22Rv1 (cell line): ENCODE measurements around the gene SORBS1.

Source experiments
- H3K27ac ChIP-seq: fragments of 450-650 bp; 2 replicates; pipeline ENCODE4 v1.5.1; 2017
- ZFX ChIP-seq: fragments of 450-650 bp; IDR thresholded peaks from 2 replicates; pipeline ENCODE4 v1.6.1; 2017; ENCODE audit warnings: antibody characterized with exemption, borderline replicate concordance
- TF ChIP-seq, protein P1 (sequence below): fragments of 450-650 bp; IDR thresholded peaks from 2 replicates; pipeline ENCODE4 v1.5.1; 2017; ENCODE audit warnings: mild to moderate bottlenecking

Gene SORBS1

DNA sequence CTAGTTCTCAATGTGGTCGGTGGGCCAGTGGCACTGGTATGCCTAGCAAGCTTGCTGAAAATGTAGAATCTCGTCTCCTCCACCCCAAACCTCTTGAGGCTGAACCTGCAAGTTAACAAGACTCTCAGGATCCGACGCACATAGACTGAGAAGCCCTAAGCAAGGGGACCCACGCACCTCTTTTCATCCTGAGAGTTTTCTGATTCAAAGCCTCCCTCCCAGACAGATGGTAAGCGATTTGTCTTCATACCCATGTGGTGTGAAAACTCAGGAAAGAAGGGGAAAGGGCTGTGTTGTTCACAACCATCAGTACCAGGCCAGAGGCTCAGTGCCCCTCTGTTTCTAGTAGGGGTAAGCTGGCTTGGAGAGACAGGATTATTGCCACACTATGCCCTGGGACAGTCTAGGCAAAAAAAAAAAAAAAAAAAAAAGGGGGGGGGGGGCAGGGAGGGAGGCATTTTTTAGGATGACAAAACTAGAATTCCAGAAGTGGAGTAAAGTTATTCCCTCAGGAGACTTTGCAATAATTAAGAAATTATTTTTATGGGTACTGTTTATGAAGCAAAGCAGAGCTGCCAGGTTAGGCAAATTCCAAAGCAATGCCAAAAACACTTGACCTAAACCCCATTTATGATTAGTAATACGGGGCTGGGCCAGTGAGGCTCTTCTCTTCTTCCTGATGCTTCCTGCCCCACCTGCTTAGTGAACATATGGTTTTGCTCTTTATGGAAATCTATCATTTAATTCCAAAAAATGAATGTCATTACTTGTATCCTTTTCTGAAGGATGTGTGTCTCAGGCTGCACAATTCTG lies 152.8 kb downstream of the SORBS1 start:
- TF ChIP-seq, protein P1, sequence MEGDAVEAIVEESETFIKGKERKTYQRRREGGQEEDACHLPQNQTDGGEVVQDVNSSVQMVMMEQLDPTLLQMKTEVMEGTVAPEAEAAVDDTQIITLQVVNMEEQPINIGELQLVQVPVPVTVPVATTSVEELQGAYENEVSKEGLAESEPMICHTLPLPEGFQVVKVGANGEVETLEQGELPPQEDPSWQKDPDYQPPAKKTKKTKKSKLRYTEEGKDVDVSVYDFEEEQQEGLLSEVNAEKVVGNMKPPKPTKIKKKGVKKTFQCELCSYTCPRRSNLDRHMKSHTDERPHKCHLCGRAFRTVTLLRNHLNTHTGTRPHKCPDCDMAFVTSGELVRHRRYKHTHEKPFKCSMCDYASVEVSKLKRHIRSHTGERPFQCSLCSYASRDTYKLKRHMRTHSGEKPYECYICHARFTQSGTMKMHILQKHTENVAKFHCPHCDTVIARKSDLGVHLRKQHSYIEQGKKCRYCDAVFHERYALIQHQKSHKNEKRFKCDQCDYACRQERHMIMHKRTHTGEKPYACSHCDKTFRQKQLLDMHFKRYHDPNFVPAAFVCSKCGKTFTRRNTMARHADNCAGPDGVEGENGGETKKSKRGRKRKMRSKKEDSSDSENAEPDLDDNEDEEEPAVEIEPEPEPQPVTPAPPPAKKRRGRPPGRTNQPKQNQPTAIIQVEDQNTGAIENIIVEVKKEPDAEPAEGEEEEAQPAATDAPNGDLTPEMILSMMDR = no peak
- no peak for TF ChIP-seq ZFX
- no peak overlapping the region for H3K27ac ChIP-seq

DNA sequence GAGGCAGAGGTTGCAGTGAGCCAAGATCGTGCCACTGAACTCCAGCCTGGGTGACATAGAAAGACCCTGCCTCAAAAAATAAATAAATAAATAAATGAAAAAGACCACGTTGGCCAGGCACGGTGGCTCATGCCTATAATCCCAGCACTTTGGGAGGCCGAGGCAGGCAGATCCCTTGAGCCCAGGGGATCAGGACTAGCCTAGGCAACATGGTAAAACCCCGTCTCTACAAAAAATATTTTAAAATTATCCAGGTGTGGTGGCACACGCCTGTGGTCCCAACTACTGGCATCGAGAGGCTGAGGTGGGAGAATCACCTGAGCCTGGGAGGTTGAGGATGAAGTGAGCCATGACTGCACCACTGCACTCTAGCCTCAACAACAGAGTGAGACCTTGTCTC lies 153.6 kb downstream of the SORBS1 start:
- no peak for TF ChIP-seq ZFX
- no peak overlapping the region for H3K27ac ChIP-seq

DNA sequence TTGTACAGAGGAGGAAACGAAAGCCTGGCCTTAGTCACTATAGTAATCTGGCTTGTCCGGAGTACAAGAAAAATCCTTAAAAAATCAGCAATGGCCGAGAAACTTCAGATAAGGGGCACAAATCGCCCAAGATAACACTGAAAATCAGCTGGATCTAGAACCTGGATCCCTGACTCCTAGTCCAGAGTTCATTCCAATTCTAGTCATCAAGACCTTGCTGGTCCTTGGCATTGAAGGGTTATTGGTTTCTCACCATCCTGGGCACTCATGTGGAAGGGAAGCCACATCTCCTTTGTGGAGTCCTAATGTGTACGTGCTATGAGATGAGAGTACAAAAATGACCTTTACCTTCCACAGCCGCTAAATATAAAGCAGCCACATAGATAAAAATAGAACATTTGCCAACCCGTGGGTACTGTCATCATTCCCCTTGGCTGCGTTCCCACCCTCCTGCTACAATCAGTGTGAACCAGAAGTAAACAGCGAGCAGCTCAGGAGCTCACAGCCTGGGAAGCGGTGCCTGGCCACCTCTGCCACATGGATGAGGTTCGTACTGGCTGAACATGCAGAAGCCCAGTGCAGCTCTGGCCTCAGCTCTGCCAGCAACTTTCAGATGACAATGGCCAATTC lies 154.4 kb downstream of the SORBS1 start:
- TF ChIP-seq, protein P1 = no peak
- no peak for TF ChIP-seq ZFX
- H3K27ac ChIP-seq = no peak overlapping the region

DNA sequence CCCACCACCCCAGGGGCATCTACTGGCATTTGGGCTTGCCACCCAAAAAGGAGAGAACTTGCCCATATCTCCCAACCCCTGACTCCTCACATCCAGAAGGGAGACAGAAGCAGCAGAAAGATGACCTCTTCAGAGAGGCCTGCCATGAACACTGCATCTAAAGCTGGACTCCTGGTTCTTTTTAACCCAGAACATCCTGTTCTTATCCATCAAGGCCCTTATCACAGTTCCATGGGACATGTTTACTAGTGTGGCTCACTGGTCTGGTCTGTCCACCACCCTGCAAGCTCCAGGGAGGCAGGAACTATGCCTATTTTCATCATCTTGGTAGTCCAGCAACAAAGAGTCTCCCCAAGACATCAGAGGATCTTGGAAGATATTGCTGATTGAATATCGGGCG lies 155.5 kb downstream of the SORBS1 start:
- H3K27ac ChIP-seq = no peak overlapping the region
- TF ChIP-seq, protein P1 = no peak
- no peak for TF ChIP-seq ZFX

DNA sequence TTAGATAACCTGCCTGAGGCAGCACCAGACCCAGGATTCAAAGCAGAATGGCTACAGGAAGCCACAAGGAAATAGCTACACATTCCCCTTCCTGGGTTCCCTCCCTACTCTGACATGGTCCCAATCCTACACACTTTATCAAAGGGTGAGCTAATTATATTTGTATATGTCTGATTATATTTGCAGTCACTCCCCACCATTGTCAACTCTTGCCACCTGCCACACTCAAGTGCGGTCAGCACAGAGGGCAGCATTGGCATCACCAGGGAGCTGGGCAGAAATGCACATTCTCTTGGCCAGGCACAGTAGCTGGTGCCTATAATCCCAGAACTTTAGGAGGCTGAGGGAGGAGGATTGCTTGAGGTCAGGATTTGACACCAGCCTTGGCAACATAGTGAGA lies 156.3 kb downstream of the SORBS1 start:
- TF ChIP-seq, protein P1 = no peak
- no peak for TF ChIP-seq ZFX
- H3K27ac ChIP-seq = no peak overlapping the region

DNA sequence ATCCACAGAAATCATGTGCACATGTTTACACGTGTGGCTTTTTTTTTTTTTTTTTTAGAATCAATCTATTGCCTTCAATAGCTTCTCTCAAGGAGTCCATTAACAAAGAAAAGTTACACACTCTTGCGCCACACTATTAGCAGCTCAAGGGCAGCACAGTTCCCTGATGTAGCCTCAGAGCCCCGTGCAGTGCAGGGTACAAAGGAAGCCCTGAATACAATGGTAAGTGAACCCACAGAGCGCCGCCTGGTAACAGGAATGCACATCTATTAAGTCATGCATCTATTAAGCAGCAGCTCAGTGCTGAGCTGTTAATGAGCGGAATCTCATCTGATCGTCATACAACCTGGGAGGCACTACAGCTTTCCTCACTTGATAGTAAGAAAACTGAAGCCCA lies 156.7 kb downstream of the SORBS1 start:
- no peak overlapping the region for H3K27ac ChIP-seq
- no peak for TF ChIP-seq ZFX
- TF ChIP-seq, protein P1 = no peak

DNA sequence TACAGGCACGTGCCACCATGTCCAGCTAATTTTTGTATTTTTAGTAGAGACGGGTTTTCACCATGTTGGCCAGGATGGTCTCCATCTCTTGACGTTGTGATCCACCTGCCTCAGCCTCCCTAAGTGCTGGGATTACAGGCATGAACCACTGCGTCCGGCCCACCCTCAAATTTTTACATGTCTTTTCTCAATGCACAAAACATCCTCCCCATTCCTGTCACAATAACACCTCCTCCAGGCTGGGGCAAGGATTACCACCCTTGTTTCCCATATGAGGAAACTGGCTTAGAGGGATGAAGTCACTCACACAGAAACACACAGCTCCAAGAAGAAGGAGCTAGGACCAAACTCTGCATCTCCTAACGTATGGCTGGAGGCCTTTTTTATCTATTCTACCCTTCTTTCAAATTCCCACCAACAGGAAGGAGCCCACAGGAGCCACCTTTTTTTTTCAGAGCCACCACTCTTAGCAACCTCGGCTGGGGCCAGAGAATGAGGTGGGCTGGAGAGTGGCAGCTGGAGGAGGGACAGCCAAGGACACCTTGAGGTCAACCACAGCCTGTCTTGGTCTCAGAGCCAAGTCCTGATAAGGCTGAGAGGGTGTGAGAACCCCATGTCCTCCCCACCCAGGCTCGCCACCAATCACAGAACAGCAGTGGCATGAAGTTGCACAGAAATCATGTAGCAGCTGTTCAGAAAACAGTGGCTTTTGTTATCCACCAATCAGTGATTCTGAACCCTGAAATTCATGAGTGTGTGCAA lies 157.3 kb downstream of the SORBS1 start:
- TF ChIP-seq ZFX = no peak
- no peak overlapping the region for H3K27ac ChIP-seq
